Neural cell (in vitro differentiated cells): ENCODE results near the gene WSB1. TPM values are rescaled to one million over a fixed set of nuclear protein-coding genes. Genes with fewer than 3 reads are reported as not detected.

Source experiments
- H2AFZ ChIP-seq: fragments of 200-600, 300-800 bp; sonication (generic), shearing (Covaris generic); 2 replicates; pipeline ENCODE4 v1.6.0; 2014; ENCODE audit warnings: low read depth, mild to moderate bottlenecking, antibody characterized with exemption, low read length, moderate library complexity
- H3F3A ChIP-seq: fragments of 200-600 bp; shearing (Covaris generic); 2 replicates; pipeline ENCODE4 v1.6.1; 2016; ENCODE audit warnings: mild to moderate bottlenecking, moderate library complexity, mixed read lengths, antibody characterized with exemption, low read length; ENCODE audit not compliant: insufficient read depth, poor library complexity, severe bottlenecking
- H3K27ac ChIP-seq: fragments of 200-600, 300-800 bp; sonication (generic), shearing (Covaris generic); 2 replicates; pipeline ENCODE4 v1.5.1; 2014; ENCODE audit warnings: mild to moderate bottlenecking, low read length, moderate library complexity
- H3K27me3 ChIP-seq: fragments of 300-800, 200-600 bp; sonication (generic), shearing (Covaris generic); 2 replicates; pipeline ENCODE4 v1.6.0; 2014; ENCODE audit warnings: mild to moderate bottlenecking, low read depth, low read length, moderate library complexity; ENCODE audit not compliant: insufficient read depth
- H3K36me3 ChIP-seq: fragments of 300-800, 200-600 bp; sonication (generic), shearing (Covaris generic); 2 replicates; pipeline ENCODE4 v1.5.1; 2014; ENCODE audit warnings: mild to moderate bottlenecking, antibody characterized with exemption, low read length, moderate library complexity; ENCODE audit not compliant: insufficient read depth
- H3K4me2 ChIP-seq: fragments of 300-800, 200-600 bp; sonication (generic), shearing (Covaris generic); 2 replicates; pipeline ENCODE4 v1.6.0; 2014; ENCODE audit warnings: mild to moderate bottlenecking, low read length
- H3K4me3 ChIP-seq: fragments of 300-800, 200-600 bp; sonication (generic), shearing (Covaris generic); 2 replicates; pipeline ENCODE4 v1.5.1; 2014; ENCODE audit warnings: mild to moderate bottlenecking, low read length, moderate library complexity
- H3K79me2 ChIP-seq: fragments of 200-600 bp; shearing (Covaris generic); replicated peaks from 2 replicates; pipeline ENCODE4 v1.6.0; 2014; ENCODE audit warnings: mild to moderate bottlenecking, low read length, moderate library complexity; ENCODE audit not compliant: insufficient read depth
- H3K9ac ChIP-seq: fragments of 300-800, 200-600 bp; sonication (generic), shearing (Covaris generic); 2 replicates; pipeline ENCODE4 v1.6.1; 2016; ENCODE audit warnings: mild to moderate bottlenecking, low read length, mixed read lengths
- H3K9me2 ChIP-seq: fragments of 200-600 bp; shearing (Covaris generic); 2 replicates; pipeline ENCODE4 v1.6.1; 2016; ENCODE audit warnings: mild to moderate bottlenecking, low read length, mixed read lengths; ENCODE audit not compliant: insufficient read depth
- H3K9me3 ChIP-seq: fragments of 200-600, 300-800 bp; sonication (generic), shearing (Covaris generic); 2 replicates; pipeline ENCODE4 v1.6.1; 2016; ENCODE audit warnings: mild to moderate bottlenecking, mixed run types, low read length, moderate library complexity, mixed read lengths
- H4K20me1 ChIP-seq: fragments of 200-600 bp; shearing (Covaris generic); 2 replicates; pipeline ENCODE4 v1.6.1; 2016; ENCODE audit warnings: mild to moderate bottlenecking, mixed run types; ENCODE audit not compliant: insufficient read depth
- EP300 ChIP-seq: fragments of 450-650 bp; conservative IDR thresholded peaks from 2 replicates; pipeline ENCODE4 v1.6.1; 2014; ENCODE audit warnings: antibody characterized with exemption, mild to moderate bottlenecking, moderate library complexity; ENCODE audit not compliant: poor library complexity, severe bottlenecking
- EZH2 ChIP-seq: fragments of 200-600, 300-800 bp; shearing (Covaris generic), sonication (generic); IDR thresholded peaks from 2 replicates; pipeline ENCODE4 v1.6.1; 2014; ENCODE audit warnings: antibody characterized with exemption, low read length, borderline replicate concordance, mild to moderate bottlenecking; ENCODE audit not compliant: insufficient read depth, poor library complexity, severe bottlenecking
- MXI1 ChIP-seq: fragments of 450-650 bp; conservative IDR thresholded peaks from 2 replicates; pipeline ENCODE4 v1.6.1; 2014; ENCODE audit warnings: antibody characterized with exemption, mild to moderate bottlenecking; ENCODE audit not compliant: poor library complexity, severe bottlenecking
- POLR2AphosphoS5 ChIP-seq: IDR thresholded peaks from 2 replicates; pipeline ENCODE4 v1.6.1; 2012
- RAD21 ChIP-seq: fragments of 450-650 bp; conservative IDR thresholded peaks from 2 replicates; pipeline ENCODE4 v1.6.1; 2014; ENCODE audit warnings: antibody characterized with exemption, mild to moderate bottlenecking, moderate library complexity
- SMC3 ChIP-seq: fragments of 450-650 bp; conservative IDR thresholded peaks from 2 replicates; pipeline ENCODE4 v1.6.1; 2014; ENCODE audit warnings: antibody characterized with exemption, mild to moderate bottlenecking, moderate library complexity; ENCODE audit not compliant: poor library complexity
- TAF1 ChIP-seq: IDR thresholded peaks from 2 replicates; pipeline ENCODE4 v1.6.1; 2012; ENCODE audit warnings: low read depth
- polyA plus RNA-seq: library from polyadenylated mRNA; depleted of rRNA; stranded (reverse); fragments of >200 nt; gene quantifications from 2 replicates; pipeline ENCODE4 v1.2.3, GENCODE V29; 2014
- TF ChIP-seq, protein P1 (sequence below): fragments of 450-650 bp; IDR thresholded peaks from 2 replicates; pipeline ENCODE4 v1.5.1; 2014; ENCODE audit warnings: antibody characterized with exemption, mild to moderate bottlenecking, moderate library complexity; ENCODE audit not compliant: poor library complexity, severe bottlenecking
- TF ChIP-seq, protein P2 (sequence below): IDR thresholded peaks from 2 replicates; pipeline ENCODE4 v1.6.1; 2012; ENCODE audit warnings: borderline replicate concordance

Gene WSB1
- polyA plus RNA-seq, 1 donor from 2014 or later = 1,828 TPM

DNA sequence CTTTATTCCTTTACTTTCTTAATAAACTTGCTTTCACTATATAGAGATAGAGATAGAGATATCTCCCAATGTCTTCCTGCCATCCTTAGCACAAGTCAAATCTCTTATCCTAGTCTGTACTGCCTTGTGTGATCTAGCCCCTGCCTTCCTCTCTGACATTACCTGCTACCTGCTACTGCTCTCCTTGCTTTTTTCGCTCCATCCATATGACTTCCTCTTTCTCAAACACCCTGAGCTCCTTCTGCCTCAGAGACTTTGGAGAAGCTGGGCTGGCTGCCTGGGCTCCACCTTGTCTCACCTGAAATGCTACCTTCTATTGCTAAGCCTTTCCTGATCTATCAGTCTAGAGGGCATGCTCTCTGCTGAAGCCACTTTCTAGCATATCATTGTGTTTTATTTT, 24.7 kb upstream of the WSB1 start:
- no peak overlapping the region for H2AFZ ChIP-seq
- H3K9ac ChIP-seq = no peak overlapping the region
- TF ChIP-seq POLR2AphosphoS5 (no peak), SMC3 (no peak), TAF1 (no peak), EP300 (no peak), RAD21 (no peak), EZH2 (no peak)
- TF ChIP-seq, protein P1, sequence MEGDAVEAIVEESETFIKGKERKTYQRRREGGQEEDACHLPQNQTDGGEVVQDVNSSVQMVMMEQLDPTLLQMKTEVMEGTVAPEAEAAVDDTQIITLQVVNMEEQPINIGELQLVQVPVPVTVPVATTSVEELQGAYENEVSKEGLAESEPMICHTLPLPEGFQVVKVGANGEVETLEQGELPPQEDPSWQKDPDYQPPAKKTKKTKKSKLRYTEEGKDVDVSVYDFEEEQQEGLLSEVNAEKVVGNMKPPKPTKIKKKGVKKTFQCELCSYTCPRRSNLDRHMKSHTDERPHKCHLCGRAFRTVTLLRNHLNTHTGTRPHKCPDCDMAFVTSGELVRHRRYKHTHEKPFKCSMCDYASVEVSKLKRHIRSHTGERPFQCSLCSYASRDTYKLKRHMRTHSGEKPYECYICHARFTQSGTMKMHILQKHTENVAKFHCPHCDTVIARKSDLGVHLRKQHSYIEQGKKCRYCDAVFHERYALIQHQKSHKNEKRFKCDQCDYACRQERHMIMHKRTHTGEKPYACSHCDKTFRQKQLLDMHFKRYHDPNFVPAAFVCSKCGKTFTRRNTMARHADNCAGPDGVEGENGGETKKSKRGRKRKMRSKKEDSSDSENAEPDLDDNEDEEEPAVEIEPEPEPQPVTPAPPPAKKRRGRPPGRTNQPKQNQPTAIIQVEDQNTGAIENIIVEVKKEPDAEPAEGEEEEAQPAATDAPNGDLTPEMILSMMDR = no peak

DNA sequence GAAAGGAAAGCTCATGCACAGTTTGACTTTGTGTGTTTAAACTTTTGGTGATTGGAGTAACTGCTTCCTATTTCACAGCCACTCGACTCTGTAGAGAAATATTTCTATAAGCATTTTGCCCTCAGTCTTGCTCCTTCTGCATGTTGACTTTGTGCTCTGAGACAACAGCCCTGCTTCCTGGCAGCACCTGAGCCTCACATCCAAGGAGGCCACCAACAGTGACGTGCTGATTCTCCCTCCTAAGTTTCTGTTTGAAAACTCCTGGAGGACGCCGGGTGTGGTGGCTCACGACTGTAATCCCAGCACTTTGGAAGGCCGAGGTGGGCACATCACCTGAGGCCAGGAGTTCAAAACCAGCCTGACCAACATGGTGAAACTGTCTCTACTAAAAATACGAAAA, 23.9 kb upstream of the WSB1 start:
- Histone ChIP-seq H3K9me2 (no peaks in the 10 kb centered on the region), H3K36me3 (no peaks in the 10 kb centered on the region), H3F3A (no peaks in the 10 kb centered on the region), H3K27me3 (no peaks in the 10 kb centered on the region), H3K4me2 (no peak overlapping the region), H3K9ac (no peak overlapping the region), H3K4me3 (no peak overlapping the region), H3K27ac (no peak overlapping the region), H4K20me1 (no peaks in the 10 kb centered on the region), H3K9me3 (no peaks in the 10 kb centered on the region), H2AFZ (no peak overlapping the region), H3K79me2 (no peaks in the 10 kb centered on the region)
- TF ChIP-seq, protein P1 = no peak
- TF ChIP-seq TAF1 (no peak), EZH2 (no peak), SMC3 (no peak), EP300 (no peak), RAD21 (no peak), MXI1 (no peak), POLR2AphosphoS5 (no peak)
- TF ChIP-seq, protein P2, sequence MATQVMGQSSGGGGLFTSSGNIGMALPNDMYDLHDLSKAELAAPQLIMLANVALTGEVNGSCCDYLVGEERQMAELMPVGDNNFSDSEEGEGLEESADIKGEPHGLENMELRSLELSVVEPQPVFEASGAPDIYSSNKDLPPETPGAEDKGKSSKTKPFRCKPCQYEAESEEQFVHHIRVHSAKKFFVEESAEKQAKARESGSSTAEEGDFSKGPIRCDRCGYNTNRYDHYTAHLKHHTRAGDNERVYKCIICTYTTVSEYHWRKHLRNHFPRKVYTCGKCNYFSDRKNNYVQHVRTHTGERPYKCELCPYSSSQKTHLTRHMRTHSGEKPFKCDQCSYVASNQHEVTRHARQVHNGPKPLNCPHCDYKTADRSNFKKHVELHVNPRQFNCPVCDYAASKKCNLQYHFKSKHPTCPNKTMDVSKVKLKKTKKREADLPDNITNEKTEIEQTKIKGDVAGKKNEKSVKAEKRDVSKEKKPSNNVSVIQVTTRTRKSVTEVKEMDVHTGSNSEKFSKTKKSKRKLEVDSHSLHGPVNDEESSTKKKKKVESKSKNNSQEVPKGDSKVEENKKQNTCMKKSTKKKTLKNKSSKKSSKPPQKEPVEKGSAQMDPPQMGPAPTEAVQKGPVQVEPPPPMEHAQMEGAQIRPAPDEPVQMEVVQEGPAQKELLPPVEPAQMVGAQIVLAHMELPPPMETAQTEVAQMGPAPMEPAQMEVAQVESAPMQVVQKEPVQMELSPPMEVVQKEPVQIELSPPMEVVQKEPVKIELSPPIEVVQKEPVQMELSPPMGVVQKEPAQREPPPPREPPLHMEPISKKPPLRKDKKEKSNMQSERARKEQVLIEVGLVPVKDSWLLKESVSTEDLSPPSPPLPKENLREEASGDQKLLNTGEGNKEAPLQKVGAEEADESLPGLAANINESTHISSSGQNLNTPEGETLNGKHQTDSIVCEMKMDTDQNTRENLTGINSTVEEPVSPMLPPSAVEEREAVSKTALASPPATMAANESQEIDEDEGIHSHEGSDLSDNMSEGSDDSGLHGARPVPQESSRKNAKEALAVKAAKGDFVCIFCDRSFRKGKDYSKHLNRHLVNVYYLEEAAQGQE = no peak

More for the DNA sequence above, 24.7 kb upstream of the WSB1 start:
- no peak overlapping the region for H3K4me2 ChIP-seq
- H4K20me1 ChIP-seq = no peaks in the 10 kb centered on the region
- no peaks in the 10 kb centered on the region for H3K9me2 ChIP-seq
- H3K79me2 ChIP-seq = no peaks in the 10 kb centered on the region
- H3K4me3 ChIP-seq = no peak overlapping the region
- no peaks in the 10 kb centered on the region for H3K9me3 ChIP-seq
- H3F3A ChIP-seq = no peaks in the 10 kb centered on the region
- no peak overlapping the region for H3K27ac ChIP-seq
- no peaks in the 10 kb centered on the region for H3K27me3 ChIP-seq
- no peaks in the 10 kb centered on the region for H3K36me3 ChIP-seq
